ENCODE data around the gene PSMD6. TPM values are rescaled to one million over a fixed set of nuclear protein-coding genes. Genes with fewer than 3 reads are reported as not detected.

PSMD6 gene
- total RNA-seq, 2 experiments from 2014 or later = 119 to 126 TPM

GRCh38 chr3:64046592-64046991 lies 23.3 kb upstream of the PSMD6 start:
- no peaks in the 10 kb centered on the region for H3K4me1 Mint-ChIP-seq (ENCODE audit: low read depth)
- peaks cover 68% of the 10 kb centered on the region for H3K27me3 Mint-ChIP-seq
- no peaks in the 10 kb centered on the region for H3K9me3 Mint-ChIP-seq
- Histone ChIP-seq H3K9me3 (ENCODE audit: control insufficient read depth in 1 of 2, insufficient read depth in 1 of 2, low read length in 2 of 2) (no peaks in the 10 kb centered on the region), H3K27me3 (ENCODE audit: control insufficient read depth in 1 of 2, insufficient read depth in 2 of 2, low read length in 2 of 2) (peaks cover 10 to 14% of the 10 kb centered on the region in 2 experiments), H3K27ac (ENCODE audit: low read depth in 1 of 2, low read length in 2 of 2) (no peak overlapping the region), H3K36me3 (ENCODE audit: insufficient read depth, low read length) (no peaks in the 10 kb centered on the region), H3K4me1 (ENCODE audit: insufficient read depth, low read length) (no peaks in the 10 kb centered on the region), H3K4me3 (ENCODE audit: low read length) (no peak overlapping the region)
- no peak for ATAC-seq (ENCODE audit: poor library complexity)
- POLR2A ChIA-PET = no interaction called here
- CTCF ChIA-PET = no interaction called here
- H3K36me3 Mint-ChIP-seq (ENCODE audit: low read depth) = no peaks in the 10 kb centered on the region
- no peak overlapping the region for H3K4me3 Mint-ChIP-seq
- TF ChIP-seq CTCF (IDR thresholded peaks at IDR 0.05) = no peak
- no peak for DNase-seq
- no peak overlapping the region for H3K27ac Mint-ChIP-seq
- intact Hi-C loops (cut with DNase I, micrococcal nuclease) = no loop called here

- no peak overlapping the region for H3K4me3 Mint-ChIP-seq
- H3K4me1 ChIP-seq (ENCODE audit: insufficient read depth, low read length) = no peaks in the 10 kb centered on the region
- no peaks in the 10 kb centered on the region for H3K9me3 Mint-ChIP-seq
- no peaks in the 10 kb centered on the region for H3K9me3 ChIP-seq (ENCODE audit: control insufficient read depth in 1 of 2, insufficient read depth in 1 of 2, low read length in 2 of 2)
- no peak overlapping the region for H3K4me3 ChIP-seq (ENCODE audit: low read length)
- ChIA-PET POLR2A (no interaction called here), CTCF (no interaction called here)
- ATAC-seq (ENCODE audit: poor library complexity) (no peak), DNase-seq (no peak)
- intact Hi-C loops (cut with DNase I, micrococcal nuclease) = no loop called here
- H3K27ac Mint-ChIP-seq = no peak overlapping the region
- no peaks in the 10 kb centered on the region for H3K4me1 Mint-ChIP-seq (ENCODE audit: low read depth)
- no peak overlapping the region for H3K27ac ChIP-seq (ENCODE audit: low read depth in 1 of 2, low read length in 2 of 2)
- no peaks in the 10 kb centered on the region for H3K36me3 Mint-ChIP-seq (ENCODE audit: low read depth)
- peaks cover 62% of the 10 kb centered on the region for H3K27me3 Mint-ChIP-seq
- peaks cover 1 to 11% of the 10 kb centered on the region in 2 experiments for H3K27me3 ChIP-seq (ENCODE audit: control insufficient read depth in 1 of 2, insufficient read depth in 2 of 2, low read length in 2 of 2)
- no peaks in the 10 kb centered on the region for H3K36me3 ChIP-seq (ENCODE audit: insufficient read depth, low read length)
- no peak for TF ChIP-seq CTCF (IDR thresholded peaks at IDR 0.05)
Measured at GRCh38 chr3:64042952-64043351, 19.7 kb upstream of the PSMD6 start.

GRCh38 chr3:64039981-64040733 lies 16.9 kb upstream of the PSMD6 start:
- H3K9me3 ChIP-seq (ENCODE audit: control insufficient read depth in 1 of 2, insufficient read depth in 1 of 2, low read length in 2 of 2) = no peaks in the 10 kb centered on the region
- CTCF ChIA-PET = no interaction called here
- POLR2A ChIA-PET = no interaction called here
- DNase-seq (no peak), ATAC-seq (ENCODE audit: poor library complexity) (no peak)
- no peak overlapping the region for H3K27ac ChIP-seq (ENCODE audit: low read depth in 1 of 2, low read length in 2 of 2)
- peaks cover 40% of the 10 kb centered on the region for H3K27me3 Mint-ChIP-seq
- no peak overlapping the region for H3K4me3 ChIP-seq (ENCODE audit: low read length)
- no peak overlapping the region for H3K4me3 Mint-ChIP-seq
- H3K9me3 Mint-ChIP-seq = no peaks in the 10 kb centered on the region
- H3K4me1 Mint-ChIP-seq (ENCODE audit: low read depth) = no peaks in the 10 kb centered on the region
- TF ChIP-seq CTCF (IDR thresholded peaks at IDR 0.05) = no peak
- no peak overlapping the region for H3K27ac Mint-ChIP-seq
- H3K36me3 ChIP-seq (ENCODE audit: insufficient read depth, low read length) = no peaks in the 10 kb centered on the region
- intact Hi-C loops (cut with DNase I, micrococcal nuclease) = no loop called here
- H3K27me3 ChIP-seq (ENCODE audit: control insufficient read depth in 1 of 2, insufficient read depth in 2 of 2, low read length in 2 of 2) = peaks cover 2 to 6% of the 10 kb centered on the region in 2 experiments
- H3K36me3 Mint-ChIP-seq (ENCODE audit: low read depth) = no peaks in the 10 kb centered on the region
- no peaks in the 10 kb centered on the region for H3K4me1 ChIP-seq (ENCODE audit: insufficient read depth, low read length)

All from CD4-positive, alpha-beta T cell (primary cell).